Neural progenitor cell (in vitro differentiated cells): ENCODE measurements around the gene CRACR2A.

ENCODE experiments used
- CTCF ChIP-seq: fragments of 200-600 bp; sonication (generic); IDR thresholded peaks from 2 replicates; pipeline ENCODE4 v1.5.1; 2017; ENCODE audit warnings: antibody characterized with exemption, mild to moderate bottlenecking
- EZH2 ChIP-seq: fragments of 200-600 bp; sonication (generic); IDR thresholded peaks from 2 replicates; pipeline ENCODE4 v1.6.1; 2017; ENCODE audit warnings: antibody characterized with exemption, mild to moderate bottlenecking, moderate library complexity
- EZH2phosphoT487 ChIP-seq: fragments of 200-600 bp; sonication (generic); IDR thresholded peaks from 2 replicates; pipeline ENCODE4 v1.6.1; 2017; ENCODE audit warnings: antibody characterized with exemption

- TF ChIP-seq CTCF (no peak), EZH2 (no peak), EZH2phosphoT487 (no peak)
Observed at GRCh38 chr12:3720772-3721171, 32.1 kb downstream of the CRACR2A start.
